22Rv1 (cell line): ENCODE results near the gene RIPK3.

Experiments
- CTCF ChIP-seq: fragments of 450-650 bp; IDR thresholded peaks from 2 replicates; pipeline ENCODE4 v1.5.1; 2017; ENCODE audit warnings: mild to moderate bottlenecking
- ZFX ChIP-seq: fragments of 450-650 bp; IDR thresholded peaks from 2 replicates; pipeline ENCODE4 v1.6.1; 2017; ENCODE audit warnings: antibody characterized with exemption, borderline replicate concordance

- TF ChIP-seq CTCF, result no peak
- no peak for TF ChIP-seq ZFX
Observed at GRCh38 chr14:24290746-24291145, 49.0 kb downstream of the RIPK3 start.
